HL-60/S4 treated with phorbol 12-myristate 13-acetate at 8.2 ng/mL for 4 days and 3 days (cell line): ENCODE results near the gene C17orf50.

Source experiments
- in situ Hi-C: fragments of 300-500 bp; cut with MboI; formaldehyde crosslinking; loops from 2 replicates; pipeline ENCODE4 v1.15.0; 2022; ENCODE audit warnings: low sequenced_read_pairs

The C17orf50 gene

GRCh38 chr17:35760587-35760986 is at the start of gene C17orf50:
Gene C17orf50 (plus strand): TSS chr17:35760887. CDS start chr17:35760942, 55 bp downstream.
- in situ Hi-C loops, result no loop called here

GRCh38 chr17:35710950-35711349 is 49.7 kb upstream of the C17orf50 start:
- in situ Hi-C loops, result no loop called here

- in situ Hi-C loops, result no loop called here
Measured at GRCh38 chr17:35713069-35713728, 47.5 kb upstream of the C17orf50 start.

- in situ Hi-C loops, result no loop called here
Measured at GRCh38 chr17:35714988-35715387, 45.7 kb upstream of the C17orf50 start.

GRCh38 chr17:35715416-35715815 is 45.3 kb upstream of the C17orf50 start:
- in situ Hi-C loops, result no loop called here

GRCh38 chr17:35716173-35716572 is 44.5 kb upstream of the C17orf50 start:
- in situ Hi-C loops, result no loop called here

- in situ Hi-C loops, result no loop called here
Measured at GRCh38 chr17:35716897-35717465, 43.7 kb upstream of the C17orf50 start.

GRCh38 chr17:35717475-35717874 is 43.2 kb upstream of the C17orf50 start:
- in situ Hi-C loops, result no loop called here

- in situ Hi-C loops, result no loop called here
Measured at GRCh38 chr17:35723735-35724134, 37.0 kb upstream of the C17orf50 start.

GRCh38 chr17:35725058-35725457 is 35.6 kb upstream of the C17orf50 start:
- in situ Hi-C loops, result loop anchor here (25.0 kb wide), 1 partner anchor 113 kb away; no protein-coding TSS in a partner anchor

- in situ Hi-C loops, result loop anchor here (25.0 kb wide), 1 partner anchor 113 kb away; no protein-coding TSS in a partner anchor
Measured at GRCh38 chr17:35725802-35726126, 34.9 kb upstream of the C17orf50 start.

GRCh38 chr17:35726127-35726952 is 34.3 kb upstream of the C17orf50 start:
- in situ Hi-C loops, result loop anchor here (25.0 kb wide), 1 partner anchor 114 kb away; no protein-coding TSS in a partner anchor

GRCh38 chr17:35726953-35727460 is 33.7 kb upstream of the C17orf50 start:
- in situ Hi-C loops, result loop anchor here (25.0 kb wide), 1 partner anchor 115 kb away; no protein-coding TSS in a partner anchor

- in situ Hi-C loops, result loop anchor here (25.0 kb wide), 1 partner anchor 115 kb away; no protein-coding TSS in a partner anchor
Measured at GRCh38 chr17:35727635-35728034, 33.1 kb upstream of the C17orf50 start.

GRCh38 chr17:35728551-35728950 is 32.1 kb upstream of the C17orf50 start:
- in situ Hi-C loops, result loop anchor here (25.0 kb wide), 1 partner anchor 116 kb away; no protein-coding TSS in a partner anchor

- in situ Hi-C loops, result loop anchor here (25.0 kb wide), 1 partner anchor 117 kb away; no protein-coding TSS in a partner anchor
Measured at GRCh38 chr17:35729405-35729833, 31.3 kb upstream of the C17orf50 start.

- in situ Hi-C loops, result loop anchor here (25.0 kb wide), 1 partner anchor 118 kb away; no protein-coding TSS in a partner anchor
Measured at GRCh38 chr17:35730400-35731005, 30.2 kb upstream of the C17orf50 start.

- in situ Hi-C loops, result loop anchor here (25.0 kb wide), 1 partner anchor 119 kb away; no protein-coding TSS in a partner anchor
Measured at GRCh38 chr17:35731239-35731916, 29.3 kb upstream of the C17orf50 start, which contains the start of gene RASL10B. Gene RASL10B (plus strand): TSS chr17:35731639. CDS start chr17:35735185, 3,546 bp downstream.

- in situ Hi-C loops, result loop anchor here (25.0 kb wide), 1 partner anchor 120 kb away; no protein-coding TSS in a partner anchor
Measured at GRCh38 chr17:35731917-35732805, 28.5 kb upstream of the C17orf50 start.
